Measurements from ENCODE around the gene MYRIP. TPM values are rescaled to one million over a fixed set of nuclear protein-coding genes. Genes with fewer than 3 reads are reported as not detected.
A peak's percentile ranks its signal among the peaks of the same experiment; 100 is the strongest.

MYRIP gene
- total RNA-seq, 1 experiment from 2014 or later: 0.44 TPM

DNA sequence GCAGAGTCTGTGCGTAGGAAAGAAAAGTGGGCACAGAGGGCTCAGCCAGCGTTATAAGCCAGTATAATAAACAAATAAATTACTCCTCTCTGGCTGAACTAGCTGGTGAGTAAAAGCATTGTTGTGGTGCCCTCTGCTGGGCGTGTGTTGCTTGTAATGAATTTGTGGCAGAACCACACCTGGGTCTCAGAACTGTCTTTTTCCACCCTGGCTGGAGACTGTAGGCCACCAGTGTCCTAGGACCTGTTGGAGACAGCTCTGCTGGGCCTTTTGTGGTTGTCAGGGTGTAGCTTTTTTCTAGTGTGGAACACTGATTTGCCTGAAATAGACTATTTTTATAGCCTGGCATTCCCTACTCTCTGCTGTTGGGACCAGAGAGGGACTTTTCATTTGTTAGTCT, 369.6 kb downstream of the MYRIP start:
- Histone ChIP-seq H3K27me3 (ENCODE audit: insufficient read depth, low read length) (no peaks in the 10 kb centered on the region; the same call in 1 of the 2 replicates), H3K79me2 (ENCODE audit: insufficient read depth, low read length) (no peaks in the 10 kb centered on the region), H2AFZ (ENCODE audit: low read depth, low read length, poor library complexity, severe bottlenecking) (no peak overlapping the region), H4K20me1 (ENCODE audit: insufficient read depth) (no peaks in the 10 kb centered on the region), H3K36me3 (ENCODE audit: control insufficient read depth in 1 of 2, insufficient read depth in 2 of 2, low read length in 2 of 2) (no peaks in the 10 kb centered on the region), H3K4me3 (replicated peaks in 1 of 2; ENCODE audit: low read depth in 1 of 2, low read length in 2 of 2) (no peak overlapping the region), H3K9ac (ENCODE audit: low read length) (no peak overlapping the region), H3K4me2 (ENCODE audit: low read length) (no peak overlapping the region), H3K27ac (ENCODE audit: low read depth, low read length) (no peak overlapping the region), H3K4me1 (ENCODE audit: control insufficient read depth in 1 of 2, insufficient read depth in 2 of 2, low read length in 2 of 2) (no peaks in the 10 kb centered on the region), H3K9me2 (ENCODE audit: insufficient read depth) (no peaks in the 10 kb centered on the region), H3K9me3 (ENCODE audit: control insufficient read depth in 1 of 2, insufficient read depth in 1 of 2, low read depth in 1 of 2, low read length in 2 of 2) (no peaks in the 10 kb centered on the region)
- DNase-seq (ENCODE audit: low read depth, low spot score) (peak; percentile 54), ATAC-seq (peak; percentile 86)
- RAD21 ChIA-PET (ENCODE audit: low non-redundant PET in 1 of 2, low total read pairs in 2 of 2, uncharacterized antibody in 2 of 2, unreplicated experiment in 2 of 2): interaction anchor here in 1 of 2 experiments (0.6 kb wide), 1 partner anchor 188 kb away, joined by 3 read pairs; no protein-coding TSS in a partner anchor
- intact Hi-C loops (cut with micrococcal nuclease): loop anchor here (1.0 to 5.0 kb wide), 5 partner anchors 367 to 732 kb away; no protein-coding TSS in a partner anchor
- BruUV-seq (replicated peaks): no TSS peak
- POLR2A ChIA-PET: no interaction called here
- CTCF ChIA-PET: interaction anchor here (1.0 to 1.9 kb wide), 7 partner anchors 11 to 637 kb away, joined by 3 to 15 read pairs (median 5); no protein-coding TSS in a partner anchor
- TF ChIP-seq RAD21 (IDR thresholded peaks at IDR 0.05; ENCODE audit: low read depth): peak; percentile 82
- TF ChIP-seq POLR2AphosphoS5 (IDR thresholded peaks at IDR 0.05; ENCODE audit: low read depth, low read length): no peak
- no peak for TF ChIP-seq SIN3A (IDR thresholded peaks at IDR 0.05; ENCODE audit: low read depth)
- TF ChIP-seq, protein P1, sequence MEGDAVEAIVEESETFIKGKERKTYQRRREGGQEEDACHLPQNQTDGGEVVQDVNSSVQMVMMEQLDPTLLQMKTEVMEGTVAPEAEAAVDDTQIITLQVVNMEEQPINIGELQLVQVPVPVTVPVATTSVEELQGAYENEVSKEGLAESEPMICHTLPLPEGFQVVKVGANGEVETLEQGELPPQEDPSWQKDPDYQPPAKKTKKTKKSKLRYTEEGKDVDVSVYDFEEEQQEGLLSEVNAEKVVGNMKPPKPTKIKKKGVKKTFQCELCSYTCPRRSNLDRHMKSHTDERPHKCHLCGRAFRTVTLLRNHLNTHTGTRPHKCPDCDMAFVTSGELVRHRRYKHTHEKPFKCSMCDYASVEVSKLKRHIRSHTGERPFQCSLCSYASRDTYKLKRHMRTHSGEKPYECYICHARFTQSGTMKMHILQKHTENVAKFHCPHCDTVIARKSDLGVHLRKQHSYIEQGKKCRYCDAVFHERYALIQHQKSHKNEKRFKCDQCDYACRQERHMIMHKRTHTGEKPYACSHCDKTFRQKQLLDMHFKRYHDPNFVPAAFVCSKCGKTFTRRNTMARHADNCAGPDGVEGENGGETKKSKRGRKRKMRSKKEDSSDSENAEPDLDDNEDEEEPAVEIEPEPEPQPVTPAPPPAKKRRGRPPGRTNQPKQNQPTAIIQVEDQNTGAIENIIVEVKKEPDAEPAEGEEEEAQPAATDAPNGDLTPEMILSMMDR (IDR thresholded peaks at IDR 0.05 in 2 of 3, conservative IDR thresholded peaks at IDR 0.05 in 1 of 3; ENCODE audit: borderline replicate concordance in 1 of 3, insufficient read depth in 1 of 3, low read depth in 2 of 3, low read length in 2 of 3): peak; percentile 57 to 76 (median 73); a peak in 5 of 6 replicates
- no peak for TF ChIP-seq CEBPB (IDR thresholded peaks at IDR 0.05; ENCODE audit: low read depth)
- TF ChIP-seq, protein P2, sequence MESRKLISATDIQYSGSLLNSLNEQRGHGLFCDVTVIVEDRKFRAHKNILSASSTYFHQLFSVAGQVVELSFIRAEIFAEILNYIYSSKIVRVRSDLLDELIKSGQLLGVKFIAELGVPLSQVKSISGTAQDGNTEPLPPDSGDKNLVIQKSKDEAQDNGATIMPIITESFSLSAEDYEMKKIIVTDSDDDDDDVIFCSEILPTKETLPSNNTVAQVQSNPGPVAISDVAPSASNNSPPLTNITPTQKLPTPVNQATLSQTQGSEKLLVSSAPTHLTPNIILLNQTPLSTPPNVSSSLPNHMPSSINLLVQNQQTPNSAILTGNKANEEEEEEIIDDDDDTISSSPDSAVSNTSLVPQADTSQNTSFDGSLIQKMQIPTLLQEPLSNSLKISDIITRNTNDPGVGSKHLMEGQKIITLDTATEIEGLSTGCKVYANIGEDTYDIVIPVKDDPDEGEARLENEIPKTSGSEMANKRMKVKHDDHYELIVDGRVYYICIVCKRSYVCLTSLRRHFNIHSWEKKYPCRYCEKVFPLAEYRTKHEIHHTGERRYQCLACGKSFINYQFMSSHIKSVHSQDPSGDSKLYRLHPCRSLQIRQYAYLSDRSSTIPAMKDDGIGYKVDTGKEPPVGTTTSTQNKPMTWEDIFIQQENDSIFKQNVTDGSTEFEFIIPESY (IDR thresholded peaks at IDR 0.05; ENCODE audit: extremely low read depth, insufficient replicate concordance, low read length): no peak
- no peak for TF ChIP-seq EGR1 (IDR thresholded peaks at IDR 0.05; ENCODE audit: low read depth)

Measured in HCT116 (cell line).